Testis (tissue), 3 donors: ENCODE results near the gene MSN. TPM values are rescaled to one million over a fixed set of nuclear protein-coding genes. Genes with fewer than 3 reads are reported as not detected.

Experiments
- DNase-seq: peaks from one replicate; pipeline ENCODE4 v3.0.0-alpha.2; 2019
- H3K27ac ChIP-seq, 2 donors: fragments of 200-600 bp; sonication (generic); one replicate each; pipeline ENCODE4 v1.5.1; 2019
- H3K27me3 ChIP-seq: fragments of 200-600 bp; sonication (generic); one replicate; pipeline ENCODE4 v1.5.1; 2019
- H3K36me3 ChIP-seq: fragments of 200-600 bp; sonication (generic); one replicate; pipeline ENCODE4 v1.5.1; 2017; ENCODE audit warnings: low read depth; ENCODE audit errors: missing control alignments
- H3K4me1 ChIP-seq: fragments of 200-600 bp; sonication (generic); one replicate; pipeline ENCODE4 v1.5.1; 2019
- H3K4me3 ChIP-seq, 2 donors: fragments of 200-600 bp; sonication (generic); one replicate each; pipeline ENCODE4 v1.5.1; 2017 to 2019
- H3K9me3 ChIP-seq: fragments of 200-600 bp; sonication (generic); one replicate; pipeline ENCODE4 v1.5.1; 2017
- CTCF ChIP-seq, 3 experiments: fragments of 450-650 bp in 2 of 3; fragments of 200-600 bp in 1 of 3; sonication (generic) in 1 of 3; IDR thresholded peaks; one replicate each; pipeline ENCODE4 v1.5.1; 2016 to 2019; ENCODE audit warnings: antibody characterized with exemption in 3 of 3, mild to moderate bottlenecking in 2 of 3, moderate library complexity in 1 of 3
- POLR2A ChIP-seq: fragments of 450-650 bp; IDR thresholded peaks from one replicate; pipeline ENCODE4 v1.6.1; 2017; ENCODE audit warnings: antibody characterized with exemption, mild to moderate bottlenecking, moderate library complexity
- WGBS, 2 donors: methylation state at CpG; one replicate each; pipeline ENCODE4 v1.1.5; 2018; 5-methylcytosine and 5-hydroxymethylcytosine counted together
- intact Hi-C: fragments of 100-400 bp; cut with DNase I; formaldehyde crosslinking; loops from one replicate; pipeline ENCODE4 v1.15.1; 2023; ENCODE audit warnings: low total_unique reads
- polyA plus RNA-seq: library from polyadenylated mRNA; stranded (reverse); fragments of 350-450 nt; fragmentation: Illumina TruSeq; extraction: RNeasy Lipid Tissue Mini Kit (QIAGEN cat#74804); gene quantifications from one replicate; pipeline ENCODE4 v1.2.3, GENCODE V29; 2014; ENCODE audit warnings: low read depth, low replicate concordance; ENCODE audit not compliant: insufficient read depth
- total RNA-seq, 2 donors: library from RNA; depleted of rRNA; stranded (reverse); fragments of >200 nt; gene quantifications; one replicate each; pipeline ENCODE4 v1.2.3, GENCODE V29; 2016

MSN gene
- total and polyA plus RNA-seq, 3 donors from 2014 or later = 30.1 to 82.7 (median 53.1) TPM

DNA sequence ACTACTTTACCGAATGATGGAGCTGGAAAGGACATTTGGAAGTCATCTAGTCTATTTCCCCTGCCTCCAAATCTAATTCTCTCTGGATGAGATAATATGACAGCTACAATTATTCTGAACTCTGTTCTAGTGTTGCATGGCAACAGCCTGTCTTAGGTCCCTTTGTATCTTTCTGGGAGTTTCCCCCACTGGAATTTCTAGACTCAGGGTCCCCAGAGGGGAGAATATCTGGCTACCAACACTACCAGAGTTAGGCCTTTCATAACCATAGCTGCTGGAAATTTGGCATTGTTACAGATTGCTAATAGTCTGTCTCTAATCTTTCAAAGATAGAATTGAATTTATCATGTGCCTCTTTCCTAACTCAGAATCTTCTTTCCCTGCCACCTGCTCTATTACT is 4.5 kb downstream of the MSN start:
- Histone ChIP-seq H3K9me3 (no peaks in the 10 kb centered on the region), H3K27me3 (no peaks in the 10 kb centered on the region), H3K27ac (peak overlapping the region in 1 of 2 donors; percentile 10), H3K4me1 (no peaks in the 10 kb centered on the region), H3K4me3 (no peak overlapping the region), H3K36me3 (no peaks in the 10 kb centered on the region)
- DNase-seq = no peak
- intact Hi-C loops = no loop called here
- no peak for TF ChIP-seq POLR2A
- TF ChIP-seq CTCF (IDR thresholded peaks at IDR 0.05) = no peak
- 21 to 44% methylated on average over 1 of the region's 1 CpG for WGBS, 2 donors

- Histone ChIP-seq H3K4me1 (peaks cover 3% of the 10 kb centered on the region), H3K9me3 (no peaks in the 10 kb centered on the region), H3K27me3 (no peaks in the 10 kb centered on the region), H3K36me3 (no peaks in the 10 kb centered on the region), H3K27ac (peak overlapping the region in 1 of 2 donors; percentile 53), H3K4me3 (no peak overlapping the region)
- 40 to 47% methylated on average over 1 to 2 of the region's 2 CpGs for WGBS, 2 donors
- no peak for DNase-seq
- intact Hi-C loops = no loop called here
- TF ChIP-seq POLR2A (no peak), CTCF (IDR thresholded peaks at IDR 0.05) (no peak)
Observed at GRCh38 chrX:65673857-65674203, 6.4 kb downstream of the MSN start.

DNA sequence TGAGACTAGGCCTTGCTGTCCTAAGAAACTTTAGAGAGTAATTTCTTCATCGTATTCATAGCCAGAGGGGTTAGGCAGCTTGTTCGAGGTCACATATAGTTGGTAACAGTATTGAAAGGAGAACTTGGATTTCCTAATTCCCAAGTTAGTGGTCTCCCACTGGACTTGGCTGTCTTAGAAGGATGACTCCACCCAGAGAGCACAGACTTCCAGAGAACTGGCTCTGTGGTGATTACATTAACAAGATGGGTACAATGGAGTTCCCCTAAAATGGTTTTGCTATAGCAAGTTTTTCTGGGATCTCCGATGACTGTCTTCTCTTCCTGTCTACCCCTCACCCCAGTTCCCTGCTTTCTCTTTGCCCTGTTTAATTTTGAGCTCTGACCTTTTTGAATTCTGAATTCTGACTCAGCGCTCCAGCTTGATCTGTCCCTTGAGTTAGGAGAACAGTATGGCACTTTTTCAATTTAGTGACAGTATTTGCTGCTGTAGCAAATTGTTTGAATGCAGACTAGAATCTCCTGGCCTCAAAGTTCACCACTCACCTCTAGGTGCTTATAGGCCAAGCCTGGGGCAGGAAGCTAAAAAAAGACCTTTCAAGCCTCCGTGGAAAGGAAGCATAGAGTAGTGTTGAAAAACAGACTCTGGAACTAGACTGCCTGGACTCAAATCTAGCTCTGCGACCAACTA is 6.9 kb downstream of the MSN start:
- peaks cover 3% of the 10 kb centered on the region for H3K4me1 ChIP-seq
- 49 to 59% methylated on average over 6 of the region's 6 CpGs for WGBS, 2 donors
- H3K36me3 ChIP-seq = no peaks in the 10 kb centered on the region
- H3K9me3 ChIP-seq = no peaks in the 10 kb centered on the region
- DNase-seq = no peak
- H3K27ac ChIP-seq = peak overlapping the region in 1 of 2 donors; percentile 53
- intact Hi-C loops = no loop called here
- TF ChIP-seq CTCF (IDR thresholded peaks at IDR 0.05) = no peak
- no peak for TF ChIP-seq POLR2A
- H3K27me3 ChIP-seq = no peaks in the 10 kb centered on the region
- H3K4me3 ChIP-seq = no peak overlapping the region

- TF ChIP-seq CTCF (IDR thresholded peaks at IDR 0.05) (no peak), POLR2A (no peak)
- H3K27me3 ChIP-seq = no peaks in the 10 kb centered on the region
- no peak overlapping the region for H3K4me3 ChIP-seq
- 26 to 35% methylated on average over 2 to 3 of the region's 3 CpGs for WGBS, 2 donors
- H3K36me3 ChIP-seq = no peaks in the 10 kb centered on the region
- peaks cover 3% of the 10 kb centered on the region for H3K4me1 ChIP-seq
- intact Hi-C loops = no loop called here
- no peaks in the 10 kb centered on the region for H3K9me3 ChIP-seq
- H3K27ac ChIP-seq = peak overlapping the region; percentile 18 to 82
- DNase-seq = peak; percentile 23
Observed at GRCh38 chrX:65677954-65678469, 10.6 kb downstream of the MSN start.

DNA sequence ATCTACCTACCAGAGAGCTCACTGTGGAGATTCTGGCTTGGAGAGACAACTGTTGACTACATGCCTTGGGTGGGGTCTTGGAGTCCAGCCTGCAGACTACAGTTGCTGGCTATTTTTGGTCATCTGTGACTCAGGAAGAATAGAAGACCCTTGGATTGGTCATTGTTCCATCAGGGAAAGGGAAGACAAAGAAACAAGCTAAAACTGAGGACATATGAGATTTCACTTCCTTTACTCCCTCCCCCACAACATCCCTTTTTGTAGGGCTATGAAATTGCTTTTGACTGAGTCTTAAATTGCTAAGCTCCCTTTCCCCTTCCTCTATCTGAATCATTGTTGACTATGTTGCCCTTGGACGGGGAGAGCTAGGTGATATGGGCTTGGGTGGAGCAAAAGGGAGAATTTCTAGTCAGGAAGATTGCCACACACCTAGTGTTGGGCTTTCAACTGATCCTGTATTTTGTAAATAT is 11.7 kb downstream of the MSN start:
- Histone ChIP-seq H3K27me3 (no peaks in the 10 kb centered on the region), H3K9me3 (no peaks in the 10 kb centered on the region), H3K36me3 (no peaks in the 10 kb centered on the region), H3K4me1 (peaks cover 3% of the 10 kb centered on the region), H3K27ac (peak overlapping the region in 1 of 2 donors; percentile 82), H3K4me3 (no peak overlapping the region)
- WGBS, 2 donors = 67 to 88% methylated on average over 1 of the region's 1 CpG
- no peak for TF ChIP-seq POLR2A
- TF ChIP-seq CTCF (IDR thresholded peaks at IDR 0.05) = no peak
- no peak for DNase-seq
- intact Hi-C loops = no loop called here
